ENCODE results near the gene DPH6. TPM values are rescaled to one million over a fixed set of nuclear protein-coding genes. Genes with fewer than 3 reads are reported as not detected.

The DPH6 gene
- total and polyA plus RNA-seq, 2 experiments from 2014 or later, result 7.8 to 9.8 TPM

GRCh38 chr15:35477312-35478262, 68.4 kb downstream of the DPH6 start:
- Histone ChIP-seq H3K9me3 (ENCODE audit: low read depth) (no peaks in the 10 kb centered on the region), H3K36me3 (no peaks in the 10 kb centered on the region), H3K27me3 (no peaks in the 10 kb centered on the region), H3K4me3 (no peak overlapping the region), H3K27ac (peak overlapping the region; percentile 88), H3K4me1 (ENCODE audit: low read depth) (peaks cover 64% of the 10 kb centered on the region)
- TF ChIP-seq, protein P1, sequence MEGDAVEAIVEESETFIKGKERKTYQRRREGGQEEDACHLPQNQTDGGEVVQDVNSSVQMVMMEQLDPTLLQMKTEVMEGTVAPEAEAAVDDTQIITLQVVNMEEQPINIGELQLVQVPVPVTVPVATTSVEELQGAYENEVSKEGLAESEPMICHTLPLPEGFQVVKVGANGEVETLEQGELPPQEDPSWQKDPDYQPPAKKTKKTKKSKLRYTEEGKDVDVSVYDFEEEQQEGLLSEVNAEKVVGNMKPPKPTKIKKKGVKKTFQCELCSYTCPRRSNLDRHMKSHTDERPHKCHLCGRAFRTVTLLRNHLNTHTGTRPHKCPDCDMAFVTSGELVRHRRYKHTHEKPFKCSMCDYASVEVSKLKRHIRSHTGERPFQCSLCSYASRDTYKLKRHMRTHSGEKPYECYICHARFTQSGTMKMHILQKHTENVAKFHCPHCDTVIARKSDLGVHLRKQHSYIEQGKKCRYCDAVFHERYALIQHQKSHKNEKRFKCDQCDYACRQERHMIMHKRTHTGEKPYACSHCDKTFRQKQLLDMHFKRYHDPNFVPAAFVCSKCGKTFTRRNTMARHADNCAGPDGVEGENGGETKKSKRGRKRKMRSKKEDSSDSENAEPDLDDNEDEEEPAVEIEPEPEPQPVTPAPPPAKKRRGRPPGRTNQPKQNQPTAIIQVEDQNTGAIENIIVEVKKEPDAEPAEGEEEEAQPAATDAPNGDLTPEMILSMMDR (IDR thresholded peaks at IDR 0.05; ENCODE audit: low read depth, low read length), result no peak
- DNase-seq (ENCODE audit: low read depth in 1 of 2, low spot score in 1 of 2), result no peak

GRCh38 chr15:35471024-35471423, 74.9 kb downstream of the DPH6 start:
- TF ChIP-seq, protein P1 (IDR thresholded peaks at IDR 0.05; ENCODE audit: low read depth, low read length), result no peak
- H3K27me3 ChIP-seq, result no peaks in the 10 kb centered on the region
- no peak overlapping the region for H3K4me3 ChIP-seq
- no peaks in the 10 kb centered on the region for H3K36me3 ChIP-seq
- DNase-seq (ENCODE audit: low read depth in 1 of 2, low spot score in 1 of 2), result no peak
- no peaks in the 10 kb centered on the region for H3K9me3 ChIP-seq (ENCODE audit: low read depth)
- H3K27ac ChIP-seq, result no peak overlapping the region
- peaks cover 3% of the 10 kb centered on the region for H3K4me1 ChIP-seq (ENCODE audit: low read depth)

DNA sequence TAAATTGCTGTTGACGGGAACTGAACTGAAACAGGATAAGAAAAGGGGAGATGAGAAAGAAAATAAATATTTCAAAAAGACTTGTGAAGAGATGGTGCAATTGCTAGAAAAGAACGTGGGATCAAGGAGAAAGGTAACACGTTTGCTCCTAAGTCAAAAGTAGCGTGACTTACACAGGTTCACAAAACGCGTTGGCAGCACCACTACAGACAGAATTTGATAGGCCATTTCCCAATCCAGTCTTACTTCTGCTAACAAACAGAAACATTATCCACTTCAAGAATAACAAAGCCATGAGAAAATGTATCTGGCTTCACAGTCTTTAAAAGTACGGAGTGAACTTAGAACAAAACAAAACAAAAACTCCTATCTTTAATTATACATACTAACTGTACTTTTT, 75.5 kb downstream of the DPH6 start:
- TF ChIP-seq, protein P1 (IDR thresholded peaks at IDR 0.05; ENCODE audit: low read depth, low read length), result no peak
- H3K27me3 ChIP-seq, result no peaks in the 10 kb centered on the region
- H3K4me3 ChIP-seq, result no peak overlapping the region
- H3K36me3 ChIP-seq, result no peaks in the 10 kb centered on the region
- no peaks in the 10 kb centered on the region for H3K9me3 ChIP-seq (ENCODE audit: low read depth)
- no peak for DNase-seq (ENCODE audit: low read depth in 1 of 2, low spot score in 1 of 2)
- no peaks in the 10 kb centered on the region for H3K4me1 ChIP-seq (ENCODE audit: low read depth)
- H3K27ac ChIP-seq, result no peak overlapping the region

- TF ChIP-seq, protein P1 (IDR thresholded peaks at IDR 0.05; ENCODE audit: low read depth, low read length), result no peak
- Histone ChIP-seq H3K27ac (no peak overlapping the region), H3K4me1 (ENCODE audit: low read depth) (no peaks in the 10 kb centered on the region), H3K27me3 (no peaks in the 10 kb centered on the region), H3K9me3 (ENCODE audit: low read depth) (no peaks in the 10 kb centered on the region), H3K4me3 (no peak overlapping the region), H3K36me3 (no peaks in the 10 kb centered on the region)
- no peak for DNase-seq (ENCODE audit: low read depth in 1 of 2, low spot score in 1 of 2)
Measured at GRCh38 chr15:35466476-35466875, 79.5 kb downstream of the DPH6 start.

GRCh38 chr15:35465783-35466182, 80.2 kb downstream of the DPH6 start:
- no peaks in the 10 kb centered on the region for H3K4me1 ChIP-seq (ENCODE audit: low read depth)
- H3K9me3 ChIP-seq (ENCODE audit: low read depth), result no peaks in the 10 kb centered on the region
- no peaks in the 10 kb centered on the region for H3K27me3 ChIP-seq
- no peak overlapping the region for H3K27ac ChIP-seq
- no peak overlapping the region for H3K4me3 ChIP-seq
- no peak for DNase-seq (ENCODE audit: low read depth in 1 of 2, low spot score in 1 of 2)
- TF ChIP-seq, protein P1 (IDR thresholded peaks at IDR 0.05; ENCODE audit: low read depth, low read length), result no peak
- no peaks in the 10 kb centered on the region for H3K36me3 ChIP-seq
